Myocyte (in vitro differentiated cells): ENCODE measurements around the gene GRIA1. TPM values are rescaled to one million over a fixed set of nuclear protein-coding genes. Genes with fewer than 3 reads are reported as not detected.

Source experiments
- DNase-seq: peaks from one replicate; pipeline ENCODE4 v3.0.0-alpha.2; 2012; ENCODE audit warnings: low read depth
- total RNA-seq: library from RNA; depleted of rRNA; stranded (reverse); fragments of >200 nt; gene quantifications from 2 replicates; pipeline ENCODE4 v1.2.3, GENCODE V29; 2014

The GRIA1 gene
- total RNA-seq, 1 donor from 2014 or later, result 4.7 TPM

DNA sequence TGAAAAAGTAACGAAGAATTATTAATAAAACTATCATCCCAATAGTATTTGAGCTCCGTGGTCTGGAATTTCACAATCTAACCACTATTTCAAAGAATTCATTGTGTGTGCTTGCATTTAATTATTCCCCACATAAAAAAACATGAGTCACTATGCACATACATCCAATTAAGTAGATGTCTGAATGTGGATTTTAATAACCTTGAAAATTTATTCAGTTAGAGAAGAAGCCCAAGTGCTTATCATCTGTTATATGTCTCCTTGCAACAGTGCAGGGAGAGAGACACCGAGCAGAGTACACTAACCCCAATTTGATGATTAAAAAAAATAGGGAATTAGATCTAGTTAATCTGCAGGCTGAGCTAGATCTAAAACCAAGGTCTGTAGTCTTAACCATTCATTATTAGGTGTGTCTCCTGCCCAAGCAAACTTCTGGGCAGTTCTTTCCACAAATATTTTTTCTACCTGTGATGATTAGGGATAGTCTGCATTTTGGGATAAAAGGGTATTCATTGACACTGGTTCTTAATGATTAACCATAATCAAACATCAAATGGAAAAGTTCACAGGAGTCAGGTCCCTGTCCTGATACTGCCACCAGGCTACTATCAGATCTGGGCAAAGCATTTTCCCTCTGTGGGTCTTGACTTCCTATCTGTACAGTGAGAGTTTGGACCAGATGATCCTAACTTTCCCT, 164.2 kb downstream of the GRIA1 start:
- no peak for DNase-seq

GRCh38 chr5:153655201-153655510, 164.7 kb downstream of the GRIA1 start:
- DNase-seq, result no peak

DNA sequence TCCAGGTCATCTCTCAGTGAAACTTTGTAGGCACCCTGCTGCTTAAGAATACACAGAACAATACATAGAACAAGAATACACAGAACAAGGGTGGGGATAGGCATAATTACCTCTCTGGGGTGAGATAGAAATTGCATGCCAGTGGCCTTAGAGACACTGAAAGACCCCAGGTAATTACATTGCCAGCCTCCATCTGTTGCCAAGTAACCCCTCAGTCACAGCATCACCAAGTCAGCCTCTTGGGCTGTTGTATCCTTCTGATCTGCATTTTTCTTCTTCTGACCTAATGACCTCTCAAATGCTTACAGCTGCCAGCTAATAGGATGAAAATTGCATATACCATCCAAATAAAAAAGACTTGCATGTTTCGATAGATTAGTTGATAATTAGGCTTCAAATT, 167.7 kb downstream of the GRIA1 start:
- no peak for DNase-seq

DNA sequence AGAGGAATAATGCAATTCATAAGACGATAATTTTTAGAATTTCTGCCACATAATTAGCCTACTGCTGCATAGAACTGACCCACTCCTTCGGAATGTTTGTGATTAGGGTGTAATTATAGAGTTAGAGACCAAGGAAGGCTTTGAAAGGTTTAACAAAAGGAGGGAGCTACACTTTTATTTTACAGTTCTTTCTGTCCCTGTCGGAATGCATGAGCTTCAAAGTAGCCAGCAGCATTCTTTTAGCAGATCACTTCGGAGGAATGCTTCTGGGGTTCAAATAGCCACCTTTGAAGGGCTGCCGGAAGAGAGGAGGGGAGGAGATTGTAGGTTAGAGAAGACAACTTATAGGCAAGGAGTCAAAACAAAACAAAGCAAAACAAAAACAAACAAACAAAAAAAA, 168.1 kb downstream of the GRIA1 start:
- no peak for DNase-seq

DNA sequence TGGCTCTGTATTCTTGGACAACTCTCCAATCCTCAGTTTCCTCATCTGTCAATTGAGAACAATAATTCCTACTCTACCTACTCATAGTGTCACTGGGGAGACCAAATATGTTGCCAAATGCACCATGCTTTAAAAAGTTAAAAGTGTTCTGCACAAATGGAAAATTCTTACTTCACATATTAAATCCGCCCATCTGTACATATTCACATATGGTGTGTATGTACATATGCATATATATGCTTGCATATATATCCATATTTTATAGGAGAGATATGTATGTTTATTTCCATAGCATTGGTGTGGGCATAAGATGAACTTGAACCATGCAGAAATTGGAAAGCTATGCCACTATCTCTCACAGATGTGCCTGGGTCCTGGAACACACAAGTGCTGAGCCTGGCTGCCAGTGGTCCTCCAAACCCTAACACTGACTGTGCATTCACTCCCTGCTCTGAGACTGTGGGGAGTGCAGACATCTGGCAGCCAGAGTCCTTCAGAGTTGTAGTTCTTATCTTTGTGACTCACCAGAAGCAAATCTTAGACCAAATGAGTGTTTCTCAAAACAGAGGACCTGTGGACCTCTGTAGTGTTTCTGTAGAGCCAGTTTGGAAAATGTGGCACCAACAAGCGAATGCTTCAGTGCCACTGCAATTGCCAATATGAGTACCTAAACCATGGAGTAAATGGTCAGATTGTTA, 168.7 kb downstream of the GRIA1 start:
- no peak for DNase-seq

- no peak for DNase-seq
These were observed 170.4 kb downstream of the GRIA1 start for GRCh38 chr5:153660919-153661318.

DNA sequence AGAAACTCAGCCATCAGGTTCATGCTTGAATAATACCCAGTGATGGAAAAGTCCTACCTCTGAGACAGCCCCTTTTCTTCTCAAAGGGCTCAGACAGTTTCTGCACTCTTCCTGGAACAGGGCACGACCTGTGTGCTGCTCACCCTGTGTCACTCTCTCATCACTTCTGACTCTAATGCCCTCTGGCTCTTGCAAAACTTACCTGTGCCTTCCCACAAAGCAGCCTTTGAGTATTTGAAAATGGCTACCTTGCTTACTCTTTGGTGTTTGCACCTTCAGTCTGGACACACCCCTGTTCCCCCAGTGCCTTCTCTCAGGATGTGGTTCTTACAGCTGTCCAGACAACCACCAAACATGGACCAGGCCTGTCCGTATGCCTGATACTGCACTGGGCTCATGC, 171.4 kb downstream of the GRIA1 start:
- peak; percentile 39 for DNase-seq

DNA sequence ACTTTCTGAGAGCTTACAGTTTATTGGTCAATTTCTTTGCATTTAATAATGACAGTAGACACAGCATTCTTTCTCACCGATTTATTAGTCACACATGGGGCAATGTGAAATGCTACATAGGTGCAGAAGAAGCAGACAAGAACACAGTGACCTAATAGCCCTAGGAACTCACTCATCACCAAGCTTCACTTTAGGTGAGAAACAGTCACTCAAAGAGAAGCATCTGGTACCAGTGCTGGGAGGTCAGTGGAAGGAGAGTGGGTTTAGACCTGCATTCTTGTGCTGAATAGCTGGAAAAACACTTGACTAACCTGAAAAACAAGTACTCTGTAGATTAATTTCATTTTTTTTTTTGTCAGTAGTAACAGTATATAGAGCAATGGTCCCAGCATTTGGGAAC, 179.6 kb downstream of the GRIA1 start:
- no peak for DNase-seq

DNA sequence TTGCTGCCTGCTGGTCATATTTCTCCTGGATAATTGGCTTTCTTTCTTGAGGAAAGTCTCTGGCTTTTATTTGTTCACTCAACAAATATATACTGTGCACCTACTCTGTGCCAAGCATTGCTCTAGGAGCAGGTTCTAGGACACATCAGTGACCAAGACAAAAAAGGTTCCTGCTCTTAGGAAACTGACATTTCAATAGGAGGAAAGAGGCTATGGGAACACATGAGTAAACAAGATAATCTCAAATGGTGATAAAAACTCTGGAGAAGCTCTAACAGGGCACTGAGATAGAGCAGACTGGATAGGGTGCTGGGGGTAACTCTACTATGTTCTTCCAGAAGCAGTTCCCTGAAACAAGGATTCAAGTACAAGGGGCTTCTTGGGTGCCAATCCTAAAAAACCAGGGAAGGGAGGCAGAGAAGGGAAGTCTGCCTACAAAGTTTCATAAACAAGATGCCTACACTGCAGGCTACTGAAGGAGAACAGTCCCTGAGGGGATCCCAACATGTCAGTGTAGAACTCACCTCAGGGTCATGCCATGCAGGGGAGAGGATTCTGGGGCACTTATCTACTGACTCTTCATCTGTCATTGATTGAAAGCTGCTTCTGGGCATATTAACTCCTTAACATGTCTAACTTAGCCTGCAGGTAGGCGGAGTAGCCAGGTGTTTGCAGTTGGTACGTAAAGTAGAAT, 181.3 kb downstream of the GRIA1 start:
- no peak for DNase-seq

- peak; percentile 50 for DNase-seq
These were observed 182.0 kb downstream of the GRIA1 start for GRCh38 chr5:153672347-153673090.

DNA sequence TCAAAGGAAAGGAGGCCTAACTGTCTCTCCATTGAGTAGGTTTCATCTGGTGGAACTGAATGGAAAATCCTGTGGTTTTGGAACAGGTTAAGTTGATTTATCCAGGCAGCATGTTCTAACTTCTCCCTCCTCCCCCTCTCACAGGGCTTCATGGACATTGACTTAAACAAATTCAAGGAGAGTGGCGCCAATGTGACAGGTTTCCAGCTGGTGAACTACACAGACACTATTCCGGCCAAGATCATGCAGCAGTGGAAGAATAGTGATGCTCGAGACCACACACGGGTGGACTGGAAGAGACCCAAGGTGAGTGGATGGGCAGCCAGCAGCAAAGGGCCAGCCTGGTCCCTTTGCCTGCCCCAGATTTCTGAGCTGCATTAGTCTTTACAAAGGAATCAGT, 183.9 kb downstream of the GRIA1 start:
- no peak for DNase-seq

- no peak for DNase-seq
These were observed 185.9 kb downstream of the GRIA1 start for GRCh38 chr5:153676406-153676805.

- DNase-seq, result no peak
These were observed 186.4 kb downstream of the GRIA1 start for GRCh38 chr5:153676821-153677220.

- DNase-seq, result peak; percentile 91
These were observed 188.3 kb downstream of the GRIA1 start for GRCh38 chr5:153678617-153679329.

DNA sequence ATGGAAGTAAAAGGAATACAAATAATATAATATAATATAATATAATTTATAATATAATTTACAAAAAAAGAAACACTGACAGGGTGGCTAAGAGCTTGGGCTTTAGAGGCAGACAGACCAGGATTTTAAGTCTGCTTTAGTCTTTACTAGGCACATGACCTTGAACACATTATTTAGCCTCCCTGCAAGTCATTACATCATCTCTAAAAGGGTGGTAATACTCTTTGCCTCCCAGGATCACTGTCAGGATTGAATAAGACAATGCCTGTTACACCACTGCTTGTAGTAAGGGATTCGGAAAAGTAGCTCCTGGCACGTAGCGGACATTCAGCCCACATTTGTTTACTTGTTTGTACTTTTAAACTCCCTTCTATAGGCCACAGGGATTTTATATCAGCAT, 199.8 kb downstream of the GRIA1 start:
- DNase-seq, result no peak

GRCh38 chr5:153696256-153696655, 205.8 kb downstream of the GRIA1 start:
- DNase-seq, result no peak

- DNase-seq, result no peak
These were observed 208.6 kb downstream of the GRIA1 start for GRCh38 chr5:153699035-153699434.

GRCh38 chr5:153700940-153701339, 210.5 kb downstream of the GRIA1 start:
- no peak for DNase-seq

DNA sequence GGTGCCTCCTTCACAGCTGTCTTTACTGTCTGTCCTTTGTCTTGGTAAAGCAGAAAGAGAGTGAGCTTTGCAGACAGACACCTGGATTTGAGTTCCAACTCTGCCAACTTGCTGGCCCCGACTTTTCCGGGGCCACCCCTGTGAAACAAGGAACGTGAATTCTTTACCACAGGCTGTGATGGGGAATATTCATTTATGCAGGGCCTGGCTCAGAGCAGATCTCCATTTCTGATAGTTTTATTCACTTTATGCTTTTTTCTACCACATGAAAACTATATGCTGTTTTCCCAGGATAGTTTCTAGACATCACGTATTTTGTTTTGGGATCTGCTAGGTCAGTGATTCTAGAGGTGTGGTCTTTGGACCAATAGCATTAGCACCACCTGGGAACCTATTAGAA, 211.8 kb downstream of the GRIA1 start:
- DNase-seq, result no peak

GRCh38 chr5:153704110-153704509, 213.6 kb downstream of the GRIA1 start:
- DNase-seq, result no peak

DNA sequence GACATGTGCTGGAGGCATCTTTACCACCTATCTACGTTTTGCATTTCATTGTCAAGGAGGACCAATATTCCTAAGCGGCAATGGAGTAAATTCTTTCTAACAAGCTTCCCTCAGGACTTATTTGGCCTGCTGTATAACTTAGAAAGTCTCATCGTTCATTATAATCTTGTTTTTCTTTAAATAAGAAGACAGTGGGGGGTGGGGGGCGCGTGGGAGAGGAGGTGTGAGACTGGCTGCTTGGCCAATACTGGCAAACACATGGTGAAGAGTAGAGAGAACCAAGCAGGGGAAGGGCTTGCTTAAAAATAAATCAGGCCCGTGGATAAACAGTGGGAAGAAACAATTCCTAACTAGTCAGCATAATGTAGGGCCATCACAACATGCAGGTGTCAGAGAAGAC, 217.2 kb downstream of the GRIA1 start:
- no peak for DNase-seq
